Transverse colon (tissue), 4 donors: ENCODE data around the gene SLCO4A1. TPM values are rescaled to one million over a fixed set of nuclear protein-coding genes. Genes with fewer than 3 reads are reported as not detected.

Experiments
- DNase-seq: peaks from one replicate; pipeline ENCODE4 v3.0.0-alpha.2; 2019
- H3K27ac ChIP-seq, 4 donors: fragments of 200-600 bp; sonication (generic); 2 replicates each; pipeline ENCODE4 v1.5.1; 2016 to 2018; ENCODE audit warnings: inconsistent platforms in 4 of 4
- H3K27me3 ChIP-seq: fragments of 200-600 bp; sonication (generic); 2 replicates; pipeline ENCODE4 v1.5.1; 2017; ENCODE audit warnings: inconsistent platforms
- H3K36me3 ChIP-seq, 4 donors: fragments of 200-600 bp; sonication (generic); 2 replicates each; pipeline ENCODE4 v1.5.1; 2017 to 2019; ENCODE audit warnings: inconsistent platforms in 4 of 4
- H3K4me1 ChIP-seq, 4 donors: fragments of 200-600 bp; sonication (generic); 2 replicates each; pipeline ENCODE4 v1.5.1; 2017 to 2020; ENCODE audit warnings: inconsistent platforms in 4 of 4
- H3K4me3 ChIP-seq, 4 donors: fragments of 200-600 bp; sonication (generic); 1 replicate in 1 of 4; 2 replicates in 3 of 4; pipeline versions ENCODE4 v1.5.1 to v1.6.1; 2017 to 2019; ENCODE audit warnings: inconsistent platforms in 4 of 4
- H3K9me3 ChIP-seq, 2 donors: fragments of 200-600 bp; sonication (generic); 2 replicates each; pipeline ENCODE4 v1.5.1; 2017 to 2019; ENCODE audit warnings: inconsistent platforms in 2 of 2
- EP300 ChIP-seq: sonication (generic); formaldehyde crosslinking; IDR thresholded peaks from one replicate; pipeline ENCODE4 v1.6.1; 2017; ENCODE audit warnings: antibody characterized with exemption, low read depth
- POLR2A ChIP-seq: fragments of 450-650 bp; IDR thresholded peaks from one replicate; pipeline ENCODE4 v1.6.1; 2016; ENCODE audit warnings: antibody characterized with exemption, mild to moderate bottlenecking, moderate library complexity
- POLR2AphosphoS5 ChIP-seq, 3 donors: sonication (generic); formaldehyde crosslinking; IDR thresholded peaks; one replicate each; pipeline ENCODE4 v1.6.1; 2016; ENCODE audit warnings: antibody characterized with exemption in 3 of 3
- WGBS, 2 donors: methylation state at CpG; one replicate each; pipeline ENCODE4 v1.1.5; 2018; ENCODE audit warnings: low coverage in 1 of 2; 5-methylcytosine and 5-hydroxymethylcytosine counted together
- in situ Hi-C, 4 donors: fragments of 200-750 bp; cut with MboI; loops; one replicate each; pipeline versions ENCODE4 v1.15.0 to v1.15.1; 2017; ENCODE audit warnings: low sequenced_read_pairs in 3 of 4, low pct_ligation_motif_present in 1 of 4, low pct_unique_long_range_greater_than_20kb in 1 of 4
- intact Hi-C: fragments of 100-400 bp; cut with DNase I; formaldehyde crosslinking; loops from one replicate; pipeline ENCODE4 v1.15.1; 2023; ENCODE audit warnings: low total_unique reads
- total RNA-seq, 4 donors: library from RNA; depleted of rRNA; stranded (reverse); fragments of >200 nt; gene quantifications; one replicate each; pipeline ENCODE4 v1.1.0, GENCODE V29; 2016
- TF ChIP-seq, protein P1 (sequence below), 5 experiments: fragments of 200-600 bp in 3 of 5; fragments of 450-650 bp in 2 of 5; sonication (generic) in 3 of 5; IDR thresholded peaks; 1 replicate in 2 of 5; 2 replicates in 3 of 5; pipeline ENCODE4 v1.5.1; 2016 to 2017; ENCODE audit warnings: antibody characterized with exemption in 5 of 5, inconsistent platforms in 3 of 5, mild to moderate bottlenecking in 2 of 5, moderate library complexity in 1 of 5

SLCO4A1 gene
- total RNA-seq, 4 donors from 2014 or later, result 13.7 to 375 (median 60.0) TPM

DNA sequence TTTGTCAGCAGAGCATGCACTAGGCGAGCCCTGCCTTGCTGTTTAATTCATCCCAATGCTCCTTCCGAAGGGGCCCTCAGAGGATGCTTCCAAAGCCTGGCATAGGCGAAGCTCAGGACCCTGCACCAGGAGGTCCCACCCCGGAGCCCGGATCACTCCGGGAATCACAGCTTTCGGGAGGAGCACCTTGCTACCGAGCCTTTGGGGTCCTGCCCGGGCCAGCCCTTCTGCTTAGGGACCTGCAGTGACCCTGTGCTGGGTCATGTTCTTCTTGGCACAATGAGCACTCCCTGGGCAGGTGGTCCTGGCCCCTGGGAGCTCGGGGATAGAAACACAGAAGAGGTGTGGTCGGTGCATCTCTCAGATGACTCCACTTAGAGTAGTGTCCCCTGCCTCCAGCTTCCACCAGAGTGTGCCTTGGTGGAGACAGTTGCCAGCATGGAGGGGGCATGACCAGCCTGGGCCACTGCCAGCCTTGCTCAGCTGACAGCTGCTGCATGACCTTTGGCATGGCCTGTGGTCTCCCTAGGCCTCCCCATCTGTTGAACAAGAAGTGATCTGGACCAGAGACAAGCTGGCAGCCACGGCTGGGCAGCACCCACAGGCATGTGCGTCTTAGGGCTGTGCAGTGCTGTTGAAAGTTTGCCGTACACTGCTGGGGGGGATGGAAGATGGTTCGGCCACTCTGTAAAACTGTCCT, 44.7 kb upstream of the SLCO4A1 start:
- Histone ChIP-seq H3K4me1 (peaks cover 0 to 15% (median 4%) of the 10 kb centered on the region in 4 donors), H3K36me3 (no peaks in the 10 kb centered on the region), H3K27me3 (peaks cover 66% of the 10 kb centered on the region), H3K4me3 (no peak overlapping the region), H3K27ac (no peak overlapping the region), H3K9me3 (no peaks in the 10 kb centered on the region)
- no peak for DNase-seq
- WGBS, 2 donors, result 82% methylated on average over 15 of the region's 15 CpGs; no CpG with 5 or more reads in 1 of the 2 donors
- intact Hi-C loops, result loop anchor here (5.0 kb wide), 1 partner anchor 1130 kb away; no protein-coding TSS in a partner anchor
- in situ Hi-C loops, result no loop called here
- TF ChIP-seq POLR2AphosphoS5 (IDR thresholded peaks at IDR 0.05) (no peak), POLR2A (no peak), EP300 (no peak)
- TF ChIP-seq, protein P1, sequence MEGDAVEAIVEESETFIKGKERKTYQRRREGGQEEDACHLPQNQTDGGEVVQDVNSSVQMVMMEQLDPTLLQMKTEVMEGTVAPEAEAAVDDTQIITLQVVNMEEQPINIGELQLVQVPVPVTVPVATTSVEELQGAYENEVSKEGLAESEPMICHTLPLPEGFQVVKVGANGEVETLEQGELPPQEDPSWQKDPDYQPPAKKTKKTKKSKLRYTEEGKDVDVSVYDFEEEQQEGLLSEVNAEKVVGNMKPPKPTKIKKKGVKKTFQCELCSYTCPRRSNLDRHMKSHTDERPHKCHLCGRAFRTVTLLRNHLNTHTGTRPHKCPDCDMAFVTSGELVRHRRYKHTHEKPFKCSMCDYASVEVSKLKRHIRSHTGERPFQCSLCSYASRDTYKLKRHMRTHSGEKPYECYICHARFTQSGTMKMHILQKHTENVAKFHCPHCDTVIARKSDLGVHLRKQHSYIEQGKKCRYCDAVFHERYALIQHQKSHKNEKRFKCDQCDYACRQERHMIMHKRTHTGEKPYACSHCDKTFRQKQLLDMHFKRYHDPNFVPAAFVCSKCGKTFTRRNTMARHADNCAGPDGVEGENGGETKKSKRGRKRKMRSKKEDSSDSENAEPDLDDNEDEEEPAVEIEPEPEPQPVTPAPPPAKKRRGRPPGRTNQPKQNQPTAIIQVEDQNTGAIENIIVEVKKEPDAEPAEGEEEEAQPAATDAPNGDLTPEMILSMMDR (IDR thresholded peaks at IDR 0.05), result no peak

DNA sequence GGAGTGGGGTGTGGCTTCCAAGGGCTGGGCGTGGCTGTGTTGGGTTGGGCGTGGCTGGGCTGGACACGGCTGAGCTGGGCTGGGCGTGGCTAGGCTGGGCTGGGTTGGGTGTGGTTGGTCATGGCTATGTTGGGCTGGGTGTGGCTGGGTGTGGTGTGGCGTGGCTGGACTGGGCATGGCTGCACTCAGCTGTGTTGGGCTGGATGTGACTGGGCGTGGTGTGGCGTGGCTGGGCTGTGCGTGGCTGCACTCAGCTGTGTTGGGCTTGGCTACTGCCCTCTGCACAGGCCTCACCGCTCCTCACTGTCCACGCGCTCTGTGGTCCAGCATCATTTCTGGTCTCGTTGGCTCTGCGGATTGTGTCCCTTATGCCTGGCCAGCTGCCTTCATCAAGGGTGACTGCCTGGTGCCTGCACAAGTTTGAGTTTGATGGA, 43.5 kb upstream of the SLCO4A1 start:
- H3K9me3 ChIP-seq, result no peaks in the 10 kb centered on the region
- H3K27me3 ChIP-seq, result peaks cover 67% of the 10 kb centered on the region
- intact Hi-C loops (loop anchor here (5.0 kb wide), 1 partner anchor 1129 kb away; no protein-coding TSS in a partner anchor), in situ Hi-C loops (no loop called here)
- DNase-seq, result peak; percentile 66
- no peak for TF ChIP-seq POLR2AphosphoS5 (IDR thresholded peaks at IDR 0.05)
- TF ChIP-seq POLR2A, result no peak
- WGBS, 2 donors, result 53 to 83% methylated on average over 2 to 13 of the region's 13 CpGs
- H3K36me3 ChIP-seq, result no peaks in the 10 kb centered on the region
- H3K4me1 ChIP-seq, result peaks cover 0 to 24% (median 9%) of the 10 kb centered on the region in 4 donors
- no peak overlapping the region for H3K27ac ChIP-seq
- no peak overlapping the region for H3K4me3 ChIP-seq

DNA sequence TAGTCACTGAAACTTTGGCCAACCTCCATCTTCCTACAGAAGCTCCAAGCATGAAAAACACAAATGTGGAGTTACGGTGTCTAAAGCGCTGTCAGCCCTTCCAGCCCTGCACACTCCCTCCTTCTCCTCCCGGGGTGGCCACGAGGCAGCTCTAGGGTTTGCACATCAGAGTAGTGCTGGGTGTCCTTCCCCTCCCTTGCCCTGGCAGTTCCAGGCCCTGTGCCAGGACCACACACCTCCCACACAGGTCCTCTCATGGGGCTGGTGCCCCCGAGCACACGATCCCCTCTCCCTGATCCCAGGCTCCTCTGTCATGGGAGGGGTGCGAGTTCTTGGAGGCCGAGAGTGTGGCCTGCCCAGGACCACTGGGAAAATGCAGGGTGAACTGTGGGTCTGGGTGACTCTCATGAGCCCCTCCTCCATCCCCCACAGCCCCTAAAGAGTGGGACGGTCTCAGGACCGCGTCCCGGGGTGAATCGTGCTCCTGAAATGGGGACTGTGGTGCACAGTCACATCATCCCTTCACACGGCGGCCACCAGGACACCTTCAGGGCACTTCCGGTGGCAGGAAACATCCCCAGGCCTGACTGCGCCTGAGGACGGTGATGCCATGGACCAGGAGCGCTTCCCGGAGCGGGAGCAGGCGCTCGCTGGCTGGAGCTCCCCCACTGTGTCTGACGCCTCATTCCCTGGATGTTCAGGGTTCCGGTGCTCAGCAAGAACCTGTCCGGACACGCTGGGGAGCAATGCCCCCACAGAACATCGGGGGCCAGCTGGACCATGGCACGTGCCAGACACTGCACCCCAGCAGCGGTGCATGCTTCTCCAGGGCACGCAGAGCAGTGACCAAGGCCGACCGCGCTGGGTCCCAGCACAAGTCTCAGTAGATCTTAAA, 42.8 kb upstream of the SLCO4A1 start:
- DNase-seq, result no peak
- intact Hi-C loops, result loop anchor here (5.0 kb wide), 1 partner anchor 1128 kb away; no protein-coding TSS in a partner anchor
- H3K4me1 ChIP-seq, result peaks cover 0 to 24% (median 9%) of the 10 kb centered on the region in 4 donors
- no peaks in the 10 kb centered on the region for H3K9me3 ChIP-seq
- peaks cover 66% of the 10 kb centered on the region for H3K27me3 ChIP-seq
- no peak for TF ChIP-seq EP300
- TF ChIP-seq, protein P1 (IDR thresholded peaks at IDR 0.05), result no peak
- TF ChIP-seq POLR2AphosphoS5 (IDR thresholded peaks at IDR 0.05), result no peak
- no peak for TF ChIP-seq POLR2A
- no peaks in the 10 kb centered on the region for H3K36me3 ChIP-seq
- no peak overlapping the region for H3K4me3 ChIP-seq
- H3K27ac ChIP-seq, result no peak overlapping the region
- 86% methylated on average over 34 of the region's 34 CpGs; no CpG with 5 or more reads in 1 of the 2 donors for WGBS, 2 donors
- in situ Hi-C loops, result no loop called here

DNA sequence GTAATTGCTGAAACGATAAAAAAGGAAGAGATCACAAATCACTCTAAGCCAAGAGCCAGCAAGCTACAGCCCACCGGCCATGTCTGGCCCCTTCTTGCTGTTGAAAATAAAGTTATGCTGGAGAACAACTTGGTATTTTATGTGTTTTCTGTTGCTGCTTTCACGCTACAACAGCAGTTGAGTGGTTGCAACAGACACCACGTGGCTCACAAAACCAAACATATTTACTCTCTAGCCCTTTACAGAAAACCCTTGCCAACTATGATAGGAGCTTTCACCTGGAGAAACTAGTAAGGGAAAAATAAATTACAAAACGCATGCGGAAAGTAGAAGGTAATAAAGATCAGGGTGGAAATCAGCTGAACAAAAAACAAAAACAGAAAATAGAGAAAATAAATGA, 41.1 kb upstream of the SLCO4A1 start:
- intact Hi-C loops (no loop called here), in situ Hi-C loops (no loop called here)
- Histone ChIP-seq H3K4me3 (no peak overlapping the region), H3K27ac (no peak overlapping the region), H3K4me1 (peaks cover 0 to 26% (median 10%) of the 10 kb centered on the region in 4 donors), H3K9me3 (no peaks in the 10 kb centered on the region), H3K36me3 (no peaks in the 10 kb centered on the region), H3K27me3 (peaks cover 57% of the 10 kb centered on the region)
- TF ChIP-seq EP300 (no peak), POLR2AphosphoS5 (IDR thresholded peaks at IDR 0.05) (no peak), POLR2A (no peak)
- TF ChIP-seq, protein P1 (IDR thresholded peaks at IDR 0.05), result no peak
- no peak for DNase-seq
- 69 to 71% methylated on average over 4 to 6 of the region's 6 CpGs for WGBS, 2 donors
